GM18511 (cell line): ENCODE measurements around the gene UCP2.
A peak's percentile ranks its signal among the peaks of the same experiment; 100 is the strongest.
"Not testable (repeated sequence)": the region's sequence is repeated elsewhere in the genome, so short reads cannot be mapped to it uniquely, and the experiment has no call there.

ENCODE experiments used
- ATAC-seq: cut with Tn5 transposase; IDR thresholded peaks from one replicate; pipeline ENCODE4 v1.9.1; 2021; ENCODE audit warnings: mild to moderate bottlenecking, moderate library complexity; ENCODE audit not compliant: unreplicated experiment

Gene UCP2

GRCh38 chr11:73996161-73996747 lies 13.6 kb upstream of the UCP2 start:
- ATAC-seq: no peak

- ATAC-seq: peak; percentile 47
These were observed 13.1 kb upstream of the UCP2 start for GRCh38 chr11:73995731-73996130.

GRCh38 chr11:73995247-73995646 lies 12.6 kb upstream of the UCP2 start:
- ATAC-seq: no peak

GRCh38 chr11:73991471-73992006 lies 8.9 kb upstream of the UCP2 start:
- peak; percentile 53 for ATAC-seq

- no peak for ATAC-seq
These were observed 8.1 kb upstream of the UCP2 start for GRCh38 chr11:73990730-73991129.

GRCh38 chr11:73989156-73989555 lies 6.5 kb upstream of the UCP2 start:
- ATAC-seq: no peak

- no peak for ATAC-seq
These were observed 5.6 kb upstream of the UCP2 start for GRCh38 chr11:73988227-73988626.

- not testable (repeated sequence) for ATAC-seq
These were observed 3.0 kb upstream of the UCP2 start for GRCh38 chr11:73985661-73986060.

GRCh38 chr11:73983741-73984538 lies 1.3 kb upstream of the UCP2 start:
- ATAC-seq: no peak

GRCh38 chr11:73982990-73983740 lies 522 bp upstream of the UCP2 start:
- peak; percentile 78 for ATAC-seq

GRCh38 chr11:73981051-73981805 lies 1.4 kb downstream of the UCP2 start:
- no peak for ATAC-seq

GRCh38 chr11:73980001-73980961 lies 2.4 kb downstream of the UCP2 start:
- peak; percentile 58 for ATAC-seq

GRCh38 chr11:73978576-73979086 lies 4.0 kb downstream of the UCP2 start:
- ATAC-seq: no peak

GRCh38 chr11:73977856-73978519 lies 4.7 kb downstream of the UCP2 start:
- no peak for ATAC-seq

- ATAC-seq: no peak
These were observed 6.0 kb downstream of the UCP2 start for GRCh38 chr11:73976451-73977151.

GRCh38 chr11:73975479-73975757 lies 7.2 kb downstream of the UCP2 start:
- no peak for ATAC-seq

- ATAC-seq: no peak
These were observed 7.8 kb downstream of the UCP2 start for GRCh38 chr11:73974604-73975478.
